K562 (cell line): Measurements from ENCODE around the gene N4BP3. TPM values are rescaled to one million over a fixed set of nuclear protein-coding genes. Genes with fewer than 3 reads are reported as not detected.
A peak's percentile ranks its signal among the peaks of the same experiment; 100 is the strongest.
"Not testable (repeated sequence)": the region's sequence is repeated elsewhere in the genome, so short reads cannot be mapped to it uniquely, and the experiment has no call there.

Experiments used
- ATAC-seq: fragments of 200-7000 bp; cut with Tn5 transposase; 3 replicates; pipeline ENCODE4 v1.9.1; 2020; ENCODE audit warnings: moderate library complexity
- BruUV-seq: library from RNA; stranded (reverse); fragments of 400-500 nt; replicated peaks from 2 replicates; lab custom pipeline; 2021; lab: Mats Ljungman, UMichigan
- CTCF ChIA-PET: fragments of 300-600 bp; formaldehyde crosslinking; extraction: SDS; loops from one replicate; lab custom pipeline; 2021; ENCODE audit warnings: low intra/inter-chr PET ratio; lab: Yijun Ruan, JAX
- POLR2A ChIA-PET: fragments of 300-600, 350-650 bp; sonication (Branson Sonifier 250); formaldehyde crosslinking; extraction: SDS; loops from one replicate; lab custom pipeline; 2021; ENCODE audit warnings: antibody characterized with exemption, inconsistent platforms; lab: Yijun Ruan, JAX
- DNase-seq, 4 experiments: peaks; one replicate each; pipeline versions ENCODE4 v3.0.0 to v3.0.0-alpha.2; 2011 to 2018; ENCODE audit warnings: low spot score in 3 of 4, mixed read lengths in 3 of 4; ENCODE audit errors: extremely low read depth in 1 of 4
- FAIRE-seq: peaks from 2 replicates; lab custom pipeline; 2011; peaks lifted over from hg19 to GRCh38; lab: Jason Lieb, UNC
- H2AFZ ChIP-seq: 2 replicates; pipeline ENCODE4 v1.6.0; 2011; ENCODE audit warnings: low read depth, low read length, control low read depth, inconsistent platforms
- H3K27ac ChIP-seq: fragments of 200-600 bp; 3 replicates; pipeline ENCODE4 v1.8.0; 2011; ENCODE audit warnings: low read depth, mild to moderate bottlenecking, control low read depth, inconsistent platforms, low read length, moderate library complexity, mixed read lengths; ENCODE audit errors: extremely low read depth
- H3K27me3 ChIP-seq, 2 experiments: fragments of 300-600 bp in 1 of 2; 2 replicates in 1 of 2; 3 replicates in 1 of 2; pipeline versions ENCODE4 v1.6.0 to v1.8.0; 2011; ENCODE audit warnings: inconsistent platforms in 2 of 2, low read length in 2 of 2, mild to moderate bottlenecking in 1 of 2, mixed read lengths in 1 of 2, moderate library complexity in 1 of 2; ENCODE audit not compliant: control insufficient read depth in 2 of 2, insufficient read depth in 2 of 2
- H3K36me3 ChIP-seq: fragments of 300-600 bp; 3 replicates; pipeline ENCODE4 v1.8.0; 2011; ENCODE audit warnings: mild to moderate bottlenecking, low read length, inconsistent platforms; ENCODE audit not compliant: control insufficient read depth, insufficient read depth
- H3K4me1 ChIP-seq, 2 experiments: fragments of 200-600 bp in 1 of 2; replicated peaks in 1 of 2; 2 replicates in 1 of 2; 3 replicates in 1 of 2; pipeline versions ENCODE4 v1.5.1 to v1.8.0; 2011; ENCODE audit warnings: inconsistent platforms in 2 of 2, low read length in 2 of 2, mild to moderate bottlenecking in 1 of 2, mixed read lengths in 1 of 2, moderate library complexity in 1 of 2; ENCODE audit not compliant: control insufficient read depth in 2 of 2, insufficient read depth in 2 of 2
- H3K4me2 ChIP-seq: 2 replicates; pipeline ENCODE4 v1.6.1; 2011; ENCODE audit warnings: low read length, control low read depth, inconsistent platforms, mixed read lengths; ENCODE audit not compliant: insufficient read depth
- H3K4me3 ChIP-seq: fragments of 200-600 bp; sonication (generic), shearing (Covaris generic); 2 replicates; pipeline ENCODE4 v1.5.1; 2016; ENCODE audit warnings: control low read depth, inconsistent platforms
- H3K79me2 ChIP-seq: fragments of 200-600 bp; 3 replicates; pipeline ENCODE4 v1.8.0; 2011; ENCODE audit warnings: low read length, inconsistent platforms; ENCODE audit not compliant: control insufficient read depth, insufficient read depth
- H3K9ac ChIP-seq, 2 experiments: 2 replicates each; pipeline versions ENCODE4 v1.6.0 to v1.6.1; 2011; ENCODE audit warnings: low read depth in 2 of 2, low read length in 2 of 2, control low read depth in 1 of 2, inconsistent platforms in 1 of 2, mild to moderate bottlenecking in 1 of 2, mixed read lengths in 1 of 2; ENCODE audit not compliant: insufficient read depth in 1 of 2
- H3K9me1 ChIP-seq: one replicate; pipeline ENCODE4 v1.6.0; 2011; ENCODE audit warnings: inconsistent platforms, mild to moderate bottlenecking, low read length, moderate library complexity; ENCODE audit not compliant: control insufficient read depth, insufficient read depth
- H3K9me3 ChIP-seq: replicated peaks from 2 replicates; pipeline ENCODE4 v1.5.1; 2011; ENCODE audit warnings: low read depth, low read length, inconsistent platforms; ENCODE audit not compliant: control insufficient read depth, insufficient read depth
- H4K20me1 ChIP-seq: replicated peaks from 2 replicates; pipeline ENCODE4 v1.6.1; 2011; ENCODE audit warnings: low read length, inconsistent platforms, mixed read lengths; ENCODE audit not compliant: control insufficient read depth, insufficient read depth
- ARID1B ChIP-seq: fragments of 450-650 bp; IDR thresholded peaks from 2 replicates; pipeline ENCODE4 v1.6.1; 2016; ENCODE audit warnings: antibody characterized with exemption, mild to moderate bottlenecking, inconsistent platforms
- ATF3 ChIP-seq, 2 experiments: fragments of 450-650 bp in 1 of 2; sonication (generic) in 1 of 2; formaldehyde crosslinking in 1 of 2; IDR thresholded peaks in 1 of 2; conservative IDR thresholded peaks in 1 of 2; 2 replicates each; pipeline versions ENCODE4 v1.6.1 to v1.8.1; 2016 to 2023; ENCODE audit warnings: mild to moderate bottlenecking in 2 of 2, moderate library complexity in 2 of 2, inconsistent platforms in 1 of 2, missing genetic modification reagents in 1 of 2
- ELF2 ChIP-seq: fragments of 250-450 bp; sonication (Bioruptor Pico); IDR thresholded peaks from 2 replicates; pipeline ENCODE4 v1.5.0; 2021; ENCODE audit warnings: mild to moderate bottlenecking
- FOSL1 ChIP-seq: fragments of 200-800 bp; sonication (Bioruptor generic); conservative IDR thresholded peaks from 2 replicates; pipeline ENCODE4 v1.6.1; 2016; ENCODE audit warnings: missing genetic modification characterization, missing compliant biosample characterization
- JUND ChIP-seq, 2 experiments: IDR thresholded peaks; 2 replicates in 1 of 2; 3 replicates in 1 of 2; pipeline ENCODE4 v1.6.1; 2011; ENCODE audit warnings: borderline replicate concordance in 2 of 2, low read depth in 2 of 2, low read length in 2 of 2, improper control_type of control experiment in 1 of 2, missing biosample characterization in 1 of 2, missing genetic modification characterization in 1 of 2, missing genetic modification reagents in 1 of 2
- KDM1A ChIP-seq, 2 experiments: fragments of 450-650 bp; IDR thresholded peaks; 2 replicates each; pipeline ENCODE4 v1.6.1; 2016; ENCODE audit warnings: mild to moderate bottlenecking in 2 of 2
- RBM15 ChIP-seq: fragments of 200-400 bp; formaldehyde crosslinking; IDR thresholded peaks from 2 replicates; pipeline ENCODE4 v1.6.1; 2018; ENCODE audit warnings: mild to moderate bottlenecking, low read length, moderate library complexity; ENCODE audit not compliant: insufficient read depth
- RCOR1 ChIP-seq, 2 experiments: IDR thresholded peaks; 2 replicates each; pipeline ENCODE4 v1.6.1; 2012; ENCODE audit warnings: low read depth in 2 of 2, low read length in 2 of 2, borderline replicate concordance in 1 of 2, improper control_type of control experiment in 1 of 2
- RHOXF2B ChIP-seq: fragments of 250-450 bp; sonication (Bioruptor Pico); conservative IDR thresholded peaks from 2 replicates; pipeline ENCODE4 v1.5.1; 2021
- ZNF121 ChIP-seq: sonication (generic); formaldehyde crosslinking; conservative IDR thresholded peaks from 2 replicates; pipeline ENCODE4 v1.8.0; 2022; ENCODE audit warnings: missing genetic modification reagents
- WGBS: fragments of 100-300 bp; shearing (Covaris generic); methylation state at CpG from one replicate; pipeline ENCODE4 v1.1.6; 2016; ENCODE audit warnings: low coverage, mixed read lengths; ENCODE audit not compliant: insufficient coverage; ENCODE audit errors: missing lambda C conversion rate; 5-methylcytosine and 5-hydroxymethylcytosine counted together
- in situ Hi-C: fragments of 300-500 bp; cut with MboI; formaldehyde crosslinking; loops from 4 replicates; pipeline ENCODE4 v1.15.0; 2018; ENCODE audit warnings: inconsistent platforms, mixed read lengths
- intact Hi-C: fragments of 100-400 bp; cut with micrococcal nuclease; formaldehyde crosslinking; loops from 2 replicates; pipeline ENCODE4 v1.14.2; 2022
- polyA plus RNA-seq, 8 experiments: library from polyadenylated mRNA; depleted of rRNA in 4 of 8; stranded (reverse) in 5 of 8; unstranded in 3 of 8; fragments of >200 nt; fragmentation: Nextera tagmentation in 2 of 8; fragmentation: Illumina TruSeq in 1 of 8; extraction: Ambion mirVana in 2 of 8; extraction: Trizol in 1 of 8; gene quantifications; 2 replicates each; pipeline versions ENCODE4 v1.2.1 to v1.2.3, GENCODE V29; 2011 to 2014; ENCODE audit warnings: inconsistent platforms in 1 of 8, missing spikeins in 1 of 8
- total RNA-seq, 7 experiments: library from RNA; depleted of rRNA in 6 of 7; stranded (reverse); fragments of >200 nt in 6 of 7; fragmentation: Illumina TruSeq in 2 of 7; extraction: Trizol in 2 of 7; gene quantifications; 2 replicates each; pipeline versions ENCODE4 v1.2.1 to v1.2.3, GENCODE V29; 2011 to 2021; ENCODE audit warnings: low replicate concordance in 1 of 7
- TF ChIP-seq, protein P1 (sequence below): fragments of 250-450 bp; sonication (Bioruptor Pico); IDR thresholded peaks from 2 replicates; pipeline ENCODE4 v1.5.0; 2022; ENCODE audit warnings: mild to moderate bottlenecking
- TF ChIP-seq, protein P2 (sequence below), 2 experiments: fragments of 450-650 bp; conservative IDR thresholded peaks; 2 replicates each; pipeline ENCODE4 v1.6.1; 2017; ENCODE audit warnings: mild to moderate bottlenecking in 2 of 2, moderate library complexity in 2 of 2

Gene N4BP3
- total and polyA plus RNA-seq, 9 of the 15 experiments (the other 6 are each of a cell fraction or from before 2014, with no cell fraction given), result 0.06 to 7.0 (median 2.4) TPM

DNA sequence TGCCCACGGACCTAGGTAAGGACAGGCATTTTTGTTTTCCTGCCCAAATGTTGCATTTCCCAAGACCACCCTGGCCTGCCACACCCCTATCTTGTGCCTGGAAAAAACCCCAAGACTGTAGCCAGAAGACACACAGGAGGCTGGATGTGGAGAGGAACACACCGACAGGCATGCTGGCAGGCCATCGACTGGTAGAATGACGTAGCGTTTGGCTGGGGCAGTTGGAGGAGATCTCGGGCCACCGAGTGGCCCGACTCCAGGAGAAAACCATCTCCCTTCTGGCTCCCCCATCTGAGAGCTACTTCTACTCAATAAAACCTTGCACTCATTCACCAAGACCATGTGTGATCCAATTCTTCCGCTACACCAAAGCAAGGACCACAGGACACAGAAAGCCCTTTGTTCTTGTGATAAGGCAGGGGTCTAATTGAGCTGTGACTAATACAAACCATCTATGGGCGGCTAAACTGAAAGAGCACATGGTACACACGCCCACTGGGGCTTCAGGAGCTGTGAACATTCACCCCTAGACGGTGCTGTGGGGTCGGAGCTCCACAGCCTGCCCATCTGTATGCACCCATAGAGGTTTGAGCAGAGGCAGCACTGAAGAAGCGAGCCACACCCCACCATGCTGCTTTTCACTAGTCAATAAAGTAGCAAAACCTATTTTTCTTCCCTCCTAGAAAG lies 38.9 kb upstream of the N4BP3 start (continued):
- TF ChIP-seq, protein P1, sequence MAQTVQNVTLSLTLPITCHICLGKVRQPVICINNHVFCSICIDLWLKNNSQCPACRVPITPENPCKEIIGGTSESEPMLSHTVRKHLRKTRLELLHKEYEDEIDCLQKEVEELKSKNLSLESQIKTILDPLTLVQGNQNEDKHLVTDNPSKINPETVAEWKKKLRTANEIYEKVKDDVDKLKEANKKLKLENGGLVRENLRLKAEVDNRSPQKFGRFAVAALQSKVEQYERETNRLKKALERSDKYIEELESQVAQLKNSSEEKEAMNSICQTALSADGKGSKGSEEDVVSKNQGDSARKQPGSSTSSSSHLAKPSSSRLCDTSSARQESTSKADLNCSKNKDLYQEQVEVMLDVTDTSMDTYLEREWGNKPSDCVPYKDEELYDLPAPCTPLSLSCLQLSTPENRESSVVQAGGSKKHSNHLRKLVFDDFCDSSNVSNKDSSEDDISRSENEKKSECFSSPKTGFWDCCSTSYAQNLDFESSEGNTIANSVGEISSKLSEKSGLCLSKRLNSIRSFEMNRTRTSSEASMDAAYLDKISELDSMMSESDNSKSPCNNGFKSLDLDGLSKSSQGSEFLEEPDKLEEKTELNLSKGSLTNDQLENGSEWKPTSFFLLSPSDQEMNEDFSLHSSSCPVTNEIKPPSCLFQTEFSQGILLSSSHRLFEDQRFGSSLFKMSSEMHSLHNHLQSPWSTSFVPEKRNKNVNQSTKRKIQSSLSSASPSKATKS, result no peak
- TF ChIP-seq, protein P2, sequence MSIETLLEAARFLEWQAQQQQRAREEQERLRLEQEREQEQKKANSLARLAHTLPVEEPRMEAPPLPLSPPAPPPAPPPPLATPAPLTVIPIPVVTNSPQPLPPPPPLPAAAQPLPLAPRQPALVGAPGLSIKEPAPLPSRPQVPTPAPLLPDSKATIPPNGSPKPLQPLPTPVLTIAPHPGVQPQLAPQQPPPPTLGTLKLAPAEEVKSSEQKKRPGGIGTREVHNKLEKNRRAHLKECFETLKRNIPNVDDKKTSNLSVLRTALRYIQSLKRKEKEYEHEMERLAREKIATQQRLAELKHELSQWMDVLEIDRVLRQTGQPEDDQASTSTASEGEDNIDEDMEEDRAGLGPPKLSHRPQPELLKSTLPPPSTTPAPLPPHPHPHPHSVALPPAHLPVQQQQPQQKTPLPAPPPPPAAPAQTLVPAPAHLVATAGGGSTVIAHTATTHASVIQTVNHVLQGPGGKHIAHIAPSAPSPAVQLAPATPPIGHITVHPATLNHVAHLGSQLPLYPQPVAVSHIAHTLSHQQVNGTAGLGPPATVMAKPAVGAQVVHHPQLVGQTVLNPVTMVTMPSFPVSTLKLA (conservative IDR thresholded peaks at IDR 0.05), result peak; percentile 60 to 72; a peak in 2 of 4 replicates
- TF ChIP-seq RHOXF2B, result no peak
- no peak for TF ChIP-seq ELF2 (CRISPR knock-in tag)
- no peak for TF ChIP-seq RBM15

DNA sequence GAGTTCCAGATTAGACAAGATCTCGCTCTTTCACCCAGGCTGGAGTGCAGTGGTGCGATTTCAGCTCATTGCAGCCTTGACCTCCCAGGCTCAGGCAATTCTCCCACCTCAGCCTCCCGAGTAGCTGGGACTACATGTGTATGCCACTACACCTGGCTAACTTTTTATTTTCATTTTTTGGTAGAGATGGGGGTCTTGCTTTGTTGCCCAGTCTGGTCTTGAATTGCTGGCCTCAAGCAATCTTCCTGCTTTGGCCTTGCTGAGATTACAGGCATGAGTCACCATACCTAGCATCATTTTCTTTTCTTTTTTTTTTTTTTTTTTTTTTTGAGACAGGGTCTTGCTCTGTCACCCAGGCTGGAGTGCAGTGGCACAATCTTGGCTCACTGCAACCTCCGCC lies 36.4 kb upstream of the N4BP3 start:
- BruUV-seq, result not testable (repeated sequence)
- intact Hi-C loops, result loop anchor here (1.0 kb wide), 2 partner anchors 69 to 87 kb away; no protein-coding TSS in a partner anchor

More for the DNA sequence above, 36.4 kb upstream of the N4BP3 start:
- TF ChIP-seq JUND (IDR thresholded peaks at IDR 0.05; ENCODE audit: borderline replicate concordance, low read depth, low read length) (0 out of 2 replicates have a peak, but pooled peaks have one; percentile 10), ZNF121 (CRISPR knock-in tag) (peak; percentile 46; the same call in 1 of the 2 replicates), ARID1B (0 out of 2 replicates have a peak, but pooled peaks have one; percentile 23), FOSL1 (tag) (peak; percentile 46; the same call in 1 of the 2 replicates), KDM1A (IDR thresholded peaks at IDR 0.05) (peak; percentile 75 to 76; a peak in 3 of 4 replicates), RCOR1 (IDR thresholded peaks at IDR 0.05; ENCODE audit: borderline replicate concordance in 1 of 2, low read depth in 2 of 2, low read length in 2 of 2) (peak in 1 of 2 experiments; percentile 13; a peak in 1 of 4 replicates), ATF3 (IDR thresholded peaks at IDR 0.05) (peak; percentile 65)
- H3K9me3 ChIP-seq; H3K36me3 ChIP-seq; H3K4me3 ChIP-seq; ATAC-seq; H3K79me2 ChIP-seq; H4K20me1 ChIP-seq; H3K27ac ChIP-seq; POLR2A ChIA-PET; FAIRE-seq; DNase-seq; H2AFZ ChIP-seq; H3K27me3 ChIP-seq; H3K9ac ChIP-seq; H3K4me2 ChIP-seq; H3K9me1 ChIP-seq; TF ChIP-seq JUND (tag; IDR thresholded peaks at IDR 0.05; ENCODE audit: borderline replicate concordance, low read depth, low read length); ATF3 (CRISPR knock-in tag; conservative IDR thresholded peaks at IDR 0.05): not testable (repeated sequence)
- WGBS, result 33% methylated on average over 4 of the region's 4 CpGs
- peaks cover 19 to 20% of the 10 kb centered on the region in 2 experiments; a peak in 4 of 5 replicates for H3K4me1 ChIP-seq
- in situ Hi-C loops, result loop anchor here (5.0 kb wide), 1 partner anchor 75 kb away; the partner anchor contains the start of gene NHP2
- CTCF ChIA-PET, result interaction anchor here (0.7 to 5.7 kb wide), 4 partner anchors 69 to 513 kb away, joined by 3 to 108 read pairs (median 18); partner anchors contain the start of gene COL23A1
